Stomach (tissue), 4 donors: ENCODE results near the gene KCTD10.

Experiments used
- EP300 ChIP-seq: sonication (generic); formaldehyde crosslinking; IDR thresholded peaks from one replicate; pipeline ENCODE4 v1.6.1; 2017; ENCODE audit warnings: antibody characterized with exemption
- POLR2A ChIP-seq, 4 donors: fragments of 450-650 bp; IDR thresholded peaks; one replicate each; pipeline ENCODE4 v1.6.1; 2016; ENCODE audit warnings: antibody characterized with exemption in 4 of 4, control low read depth in 2 of 4, mild to moderate bottlenecking in 1 of 4, moderate library complexity in 1 of 4
- POLR2AphosphoS5 ChIP-seq, 3 donors: sonication (generic); formaldehyde crosslinking; IDR thresholded peaks; one replicate each; pipeline ENCODE4 v1.6.1; 2016; ENCODE audit warnings: antibody characterized with exemption in 3 of 3
- TF ChIP-seq, protein P1 (sequence below), 7 experiments: fragments of 450-650 bp in 4 of 7; fragments of 200-600 bp in 3 of 7; sonication (generic) in 3 of 7; IDR thresholded peaks; one replicate each; pipeline ENCODE4 v1.5.1; 2016 to 2019; ENCODE audit warnings: antibody characterized with exemption in 7 of 7, control low read depth in 2 of 7, mild to moderate bottlenecking in 1 of 7

- TF ChIP-seq, protein P1, sequence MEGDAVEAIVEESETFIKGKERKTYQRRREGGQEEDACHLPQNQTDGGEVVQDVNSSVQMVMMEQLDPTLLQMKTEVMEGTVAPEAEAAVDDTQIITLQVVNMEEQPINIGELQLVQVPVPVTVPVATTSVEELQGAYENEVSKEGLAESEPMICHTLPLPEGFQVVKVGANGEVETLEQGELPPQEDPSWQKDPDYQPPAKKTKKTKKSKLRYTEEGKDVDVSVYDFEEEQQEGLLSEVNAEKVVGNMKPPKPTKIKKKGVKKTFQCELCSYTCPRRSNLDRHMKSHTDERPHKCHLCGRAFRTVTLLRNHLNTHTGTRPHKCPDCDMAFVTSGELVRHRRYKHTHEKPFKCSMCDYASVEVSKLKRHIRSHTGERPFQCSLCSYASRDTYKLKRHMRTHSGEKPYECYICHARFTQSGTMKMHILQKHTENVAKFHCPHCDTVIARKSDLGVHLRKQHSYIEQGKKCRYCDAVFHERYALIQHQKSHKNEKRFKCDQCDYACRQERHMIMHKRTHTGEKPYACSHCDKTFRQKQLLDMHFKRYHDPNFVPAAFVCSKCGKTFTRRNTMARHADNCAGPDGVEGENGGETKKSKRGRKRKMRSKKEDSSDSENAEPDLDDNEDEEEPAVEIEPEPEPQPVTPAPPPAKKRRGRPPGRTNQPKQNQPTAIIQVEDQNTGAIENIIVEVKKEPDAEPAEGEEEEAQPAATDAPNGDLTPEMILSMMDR (IDR thresholded peaks at IDR 0.05): no peak
- TF ChIP-seq POLR2A (IDR thresholded peaks at IDR 0.05): no peak
- no peak for TF ChIP-seq POLR2AphosphoS5 (IDR thresholded peaks at IDR 0.05)
- no peak for TF ChIP-seq EP300
These were observed 16.0 kb upstream of the KCTD10 start for GRCh38 chr12:109493090-109493489.
